SKM-1 treated with dmso at 0.1 percent for 144 hours (cell line): Measurements from ENCODE around the gene PRKCA.
"Not testable (repeated sequence)": the region's sequence is repeated elsewhere in the genome, so short reads cannot be mapped to it uniquely, and the experiment has no call there.

Source experiments
- DNase-seq: peaks from one replicate; lab custom pipeline; 2025; ENCODE audit not compliant: unreplicated experiment; lab: John Stamatoyannopoulos, UW

The PRKCA gene

DNA sequence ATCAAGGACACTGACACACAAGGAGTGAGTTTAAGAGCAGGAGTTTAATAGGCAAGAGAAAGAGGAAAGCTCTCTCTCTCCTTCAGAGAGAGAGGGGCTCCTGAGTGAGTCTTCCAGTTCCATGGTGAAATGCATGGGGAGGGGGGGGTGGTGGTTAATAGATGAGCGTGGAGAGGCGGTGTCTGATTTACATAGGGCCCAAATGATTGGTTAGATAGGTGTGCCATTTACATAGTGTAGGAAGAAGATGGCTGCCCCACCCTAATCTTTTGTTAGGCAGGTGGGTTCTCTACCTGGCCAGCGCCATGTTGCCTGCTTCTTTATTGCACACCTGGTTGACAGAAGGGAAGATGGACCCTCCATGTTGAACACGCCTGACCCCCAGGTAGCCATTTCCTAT, 282.5 kb downstream of the PRKCA start:
- DNase-seq, result no peak

DNA sequence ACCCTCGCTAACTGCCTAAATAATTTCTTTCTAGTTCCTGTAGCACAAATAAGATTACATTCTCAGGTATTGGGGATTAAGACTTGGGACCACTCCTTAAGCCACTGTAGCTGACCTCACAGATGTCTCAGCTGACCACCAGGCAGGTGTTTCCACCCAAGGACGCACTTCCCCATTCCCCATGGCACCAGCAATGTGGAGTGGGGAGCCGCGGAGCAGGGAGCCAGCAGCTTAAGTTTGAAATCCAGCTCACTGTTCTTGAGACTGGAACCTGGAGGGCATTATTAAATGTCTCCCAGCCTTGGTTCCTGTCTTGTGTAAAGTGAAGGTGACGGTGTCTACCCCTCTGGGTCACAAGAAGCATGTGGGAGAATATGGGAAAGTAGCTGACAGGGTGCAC, 283.1 kb downstream of the PRKCA start:
- DNase-seq, result no peak

GRCh38 chr17:66589892-66590291, 287.5 kb downstream of the PRKCA start:
- no peak for DNase-seq

- DNase-seq, result no peak
Observed at GRCh38 chr17:66593116-66593515, 290.7 kb downstream of the PRKCA start.

DNA sequence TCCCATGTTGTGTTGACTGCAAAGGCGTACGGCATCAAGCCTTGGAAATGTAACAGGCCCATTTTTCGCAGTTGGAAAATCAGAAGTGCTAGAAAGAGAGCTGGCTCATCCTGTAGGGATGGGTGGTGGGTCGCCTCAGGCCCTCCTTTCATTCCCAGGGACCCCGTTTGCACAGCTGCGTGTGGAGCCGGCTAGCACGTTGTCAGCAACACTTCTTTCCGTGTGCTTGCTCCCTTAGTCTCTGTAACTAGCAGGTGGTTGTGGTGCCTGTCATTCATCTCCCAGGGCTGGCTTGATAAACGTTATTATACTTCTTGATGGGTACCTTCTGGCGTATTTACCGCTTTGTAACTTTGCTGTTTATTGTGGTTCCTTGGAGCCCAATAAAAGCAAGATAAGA, 293.5 kb downstream of the PRKCA start:
- no peak for DNase-seq

GRCh38 chr17:66602659-66603384, 300.4 kb downstream of the PRKCA start:
- DNase-seq, result no peak

DNA sequence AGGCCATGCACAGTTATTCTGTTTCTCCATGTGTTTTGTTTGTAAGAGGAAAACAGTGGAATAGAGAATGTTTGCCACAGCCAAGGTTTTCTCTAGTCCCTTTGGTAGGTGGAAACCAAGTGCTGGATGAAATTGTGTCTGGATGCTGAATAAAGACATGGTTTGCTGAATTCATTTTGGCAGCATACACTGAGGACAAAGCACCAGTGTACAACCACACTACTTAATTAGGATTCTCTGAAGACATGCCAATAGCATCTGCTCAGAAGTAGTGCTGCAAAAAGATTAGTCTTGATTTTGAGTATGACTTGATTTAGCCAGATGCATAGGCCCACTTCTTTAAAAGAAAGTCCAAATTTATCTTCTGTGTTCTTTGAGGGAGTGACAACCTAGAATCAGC, 302.0 kb downstream of the PRKCA start:
- no peak for DNase-seq

GRCh38 chr17:66605541-66605940, 303.1 kb downstream of the PRKCA start:
- no peak for DNase-seq

DNA sequence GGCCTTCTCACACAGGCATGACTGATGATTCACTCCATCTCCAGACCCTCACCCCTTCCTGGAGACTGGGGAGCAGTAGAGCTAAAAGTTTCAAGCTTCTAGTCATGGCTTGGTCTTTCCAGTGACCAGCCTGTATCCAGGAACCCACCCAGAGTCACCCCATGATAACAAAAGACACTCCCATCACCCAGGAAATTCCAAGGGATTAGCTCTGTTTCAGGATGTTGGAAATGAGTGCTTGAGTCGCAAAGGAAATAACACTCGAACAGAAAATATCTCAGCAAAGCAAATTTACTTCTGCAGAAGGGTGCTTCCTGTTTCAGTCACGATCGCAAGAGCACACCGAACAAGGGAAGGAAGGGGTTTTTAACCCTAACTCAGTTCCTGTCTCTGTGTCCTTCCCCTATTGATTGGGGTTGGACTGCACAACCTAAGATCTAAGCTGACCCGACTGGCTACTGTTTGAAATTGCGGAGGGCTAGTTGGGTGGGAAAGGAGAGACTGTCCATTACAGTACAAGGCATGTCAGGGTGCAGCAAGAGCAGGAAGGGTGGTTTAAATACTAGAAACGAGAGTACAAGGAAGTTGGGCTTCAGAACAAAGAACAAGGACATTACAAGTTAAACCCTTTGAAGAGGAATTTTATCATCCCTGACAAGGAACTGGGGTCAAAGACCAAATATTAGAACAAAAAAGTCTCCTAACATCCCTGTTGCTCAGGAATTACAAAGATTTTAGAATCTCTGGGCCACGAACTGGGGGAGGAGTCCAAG, 308.1 kb downstream of the PRKCA start:
- DNase-seq, result peak; percentile 91

GRCh38 chr17:66611397-66611796, 309.0 kb downstream of the PRKCA start:
- DNase-seq, result no peak

- no peak for DNase-seq
Observed at GRCh38 chr17:66612993-66613392, 310.6 kb downstream of the PRKCA start.

- no peak for DNase-seq
Observed at GRCh38 chr17:66614469-66614868, 312.1 kb downstream of the PRKCA start.

DNA sequence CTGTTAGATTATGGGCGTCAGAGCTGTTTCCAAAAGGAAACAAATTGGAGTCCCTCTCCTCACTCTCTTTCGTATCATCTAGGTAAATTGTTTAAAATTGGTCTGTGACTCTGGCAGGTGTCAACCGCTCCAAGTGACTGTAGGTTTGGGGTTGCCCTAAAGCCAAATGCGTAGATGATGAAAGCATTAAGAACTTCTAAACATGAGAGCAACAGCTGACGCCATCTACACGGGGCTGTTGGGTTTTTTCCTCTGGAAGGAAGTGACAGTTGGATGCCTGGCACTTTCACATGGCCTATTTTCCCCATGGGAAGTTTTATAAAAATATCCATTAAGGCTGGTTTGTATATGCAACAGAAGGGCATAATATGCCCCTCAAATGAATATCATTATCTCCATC, 316.8 kb downstream of the PRKCA start:
- DNase-seq, result no peak

DNA sequence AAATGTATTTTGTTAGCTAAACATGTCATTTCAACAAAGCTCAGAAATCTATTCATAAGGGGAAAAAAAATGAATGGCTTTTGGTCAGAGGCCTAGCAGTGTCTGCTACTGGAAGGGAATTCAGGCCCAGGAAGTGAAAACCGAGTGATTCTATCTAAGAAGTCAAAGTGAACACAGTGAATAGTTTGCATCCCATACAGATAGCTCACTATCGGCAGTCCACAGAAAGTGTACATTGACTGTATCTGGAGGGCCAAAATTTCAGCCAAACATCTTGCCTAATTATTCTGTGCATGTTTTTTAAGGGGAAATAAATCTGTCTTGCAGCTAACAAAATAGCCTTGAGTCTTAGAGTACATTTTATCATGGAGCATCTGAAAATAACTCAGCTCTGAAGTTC, 318.1 kb downstream of the PRKCA start:
- no peak for DNase-seq

DNA sequence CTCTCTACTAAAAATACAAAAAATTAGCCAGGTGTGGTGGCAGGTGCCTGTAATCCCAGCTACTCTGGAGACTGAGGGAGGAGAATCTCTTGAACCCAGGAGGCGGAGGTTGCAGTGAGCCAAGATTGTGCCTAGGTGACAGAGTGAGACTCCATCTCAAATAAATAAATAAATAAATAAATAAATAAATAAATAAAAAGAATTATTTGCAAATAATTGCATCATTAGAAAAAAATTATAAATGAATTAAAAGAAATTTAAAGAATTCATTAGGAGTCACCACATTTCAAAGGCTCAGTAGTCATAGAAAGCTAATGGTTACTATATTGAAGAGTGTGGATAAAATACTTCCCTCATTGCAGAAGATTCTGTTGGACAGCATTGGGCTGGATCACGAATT, 322.2 kb downstream of the PRKCA start:
- DNase-seq, result not testable (repeated sequence)

DNA sequence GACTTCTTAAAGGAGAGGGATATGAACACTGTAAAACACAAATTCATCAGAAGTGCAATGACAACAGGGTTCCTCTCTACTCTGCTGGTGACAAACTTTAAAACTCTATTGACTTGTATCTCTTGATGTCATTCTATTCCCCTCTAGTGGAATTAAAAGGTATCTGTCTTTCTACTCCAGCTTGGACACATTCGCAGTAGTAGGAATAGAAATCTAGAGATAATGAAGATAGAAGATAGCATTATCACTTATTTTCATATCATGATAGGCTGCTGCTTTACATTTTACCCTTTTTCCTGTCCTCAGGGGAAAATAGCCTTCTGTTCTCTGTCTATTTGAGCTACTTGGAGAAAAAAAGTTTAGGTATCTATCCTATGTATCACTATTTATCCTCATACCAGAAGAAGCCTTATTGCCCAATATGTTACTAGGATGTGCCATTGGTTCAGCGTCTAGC, 322.9 kb downstream of the PRKCA start:
- peak; percentile 33 for DNase-seq

DNA sequence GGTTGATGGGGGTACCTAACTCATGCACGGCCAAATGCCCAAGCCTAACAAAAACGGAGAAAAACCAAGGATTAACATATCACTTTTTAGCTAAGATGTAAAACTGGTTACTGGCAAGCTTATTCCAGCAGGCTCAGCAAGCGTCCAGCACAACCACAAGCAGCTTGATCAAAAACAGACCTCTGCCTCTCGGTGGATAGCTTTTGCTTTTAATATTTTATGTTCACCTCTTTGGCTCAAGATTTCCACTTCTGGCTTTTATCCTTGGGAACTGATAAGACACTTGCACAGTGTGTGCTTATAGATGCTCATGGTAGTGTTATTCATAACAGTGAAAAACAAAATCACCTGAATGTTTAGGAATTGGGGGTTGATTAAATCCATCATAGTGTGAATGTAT, 325.6 kb downstream of the PRKCA start:
- DNase-seq, result no peak

DNA sequence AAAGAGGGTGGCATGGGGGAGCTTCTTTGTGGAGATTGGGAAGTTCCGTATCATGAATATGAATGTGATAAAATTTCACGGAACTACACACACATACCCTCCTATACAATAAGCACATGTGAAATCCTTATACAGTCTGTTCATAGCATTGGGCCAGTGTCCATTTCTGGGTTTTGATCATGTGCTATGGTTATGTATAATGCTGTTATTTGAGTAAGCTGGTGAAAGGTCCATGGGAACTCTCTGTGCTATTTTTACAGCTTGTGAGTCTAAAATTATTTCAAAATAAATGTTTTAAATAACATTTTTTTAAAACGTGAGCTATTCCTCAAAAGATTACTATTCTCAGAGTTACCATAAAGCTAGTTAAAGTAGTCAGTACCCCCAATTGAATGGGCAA, 327.3 kb downstream of the PRKCA start:
- no peak for DNase-seq

- no peak for DNase-seq
Observed at GRCh38 chr17:66630379-66630778, 328.0 kb downstream of the PRKCA start.

GRCh38 chr17:66630828-66631472, 328.5 kb downstream of the PRKCA start:
- DNase-seq, result no peak

DNA sequence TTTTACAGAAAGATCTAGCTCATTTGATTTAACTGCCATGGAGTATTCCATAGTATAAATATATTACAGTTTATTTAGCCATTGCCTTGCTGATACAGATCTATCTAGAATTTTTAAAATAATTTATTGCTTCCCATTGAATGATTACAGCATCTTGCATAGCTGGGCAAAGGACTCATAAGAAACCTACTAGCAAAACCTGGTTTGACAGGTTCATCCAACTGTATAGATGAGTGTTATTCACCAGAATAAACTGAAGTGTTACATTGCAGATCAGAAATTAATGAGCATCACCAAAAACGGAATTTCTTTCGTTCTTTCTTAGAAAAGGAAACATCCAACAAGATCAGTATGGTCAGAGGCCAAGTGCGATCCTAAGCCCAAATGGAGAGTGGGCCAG, 330.3 kb downstream of the PRKCA start:
- DNase-seq, result no peak
